HG03135 (cell line): ENCODE measurements around the gene RACGAP1.

ENCODE experiments used
- ATAC-seq: cut with Tn5 transposase; IDR thresholded peaks from one replicate; pipeline ENCODE4 v1.9.1; 2021; ENCODE audit warnings: mild to moderate bottlenecking, moderate library complexity; ENCODE audit not compliant: unreplicated experiment

Gene RACGAP1, protein sequence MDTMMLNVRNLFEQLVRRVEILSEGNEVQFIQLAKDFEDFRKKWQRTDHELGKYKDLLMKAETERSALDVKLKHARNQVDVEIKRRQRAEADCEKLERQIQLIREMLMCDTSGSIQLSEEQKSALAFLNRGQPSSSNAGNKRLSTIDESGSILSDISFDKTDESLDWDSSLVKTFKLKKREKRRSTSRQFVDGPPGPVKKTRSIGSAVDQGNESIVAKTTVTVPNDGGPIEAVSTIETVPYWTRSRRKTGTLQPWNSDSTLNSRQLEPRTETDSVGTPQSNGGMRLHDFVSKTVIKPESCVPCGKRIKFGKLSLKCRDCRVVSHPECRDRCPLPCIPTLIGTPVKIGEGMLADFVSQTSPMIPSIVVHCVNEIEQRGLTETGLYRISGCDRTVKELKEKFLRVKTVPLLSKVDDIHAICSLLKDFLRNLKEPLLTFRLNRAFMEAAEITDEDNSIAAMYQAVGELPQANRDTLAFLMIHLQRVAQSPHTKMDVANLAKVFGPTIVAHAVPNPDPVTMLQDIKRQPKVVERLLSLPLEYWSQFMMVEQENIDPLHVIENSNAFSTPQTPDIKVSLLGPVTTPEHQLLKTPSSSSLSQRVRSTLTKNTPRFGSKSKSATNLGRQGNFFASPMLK

DNA sequence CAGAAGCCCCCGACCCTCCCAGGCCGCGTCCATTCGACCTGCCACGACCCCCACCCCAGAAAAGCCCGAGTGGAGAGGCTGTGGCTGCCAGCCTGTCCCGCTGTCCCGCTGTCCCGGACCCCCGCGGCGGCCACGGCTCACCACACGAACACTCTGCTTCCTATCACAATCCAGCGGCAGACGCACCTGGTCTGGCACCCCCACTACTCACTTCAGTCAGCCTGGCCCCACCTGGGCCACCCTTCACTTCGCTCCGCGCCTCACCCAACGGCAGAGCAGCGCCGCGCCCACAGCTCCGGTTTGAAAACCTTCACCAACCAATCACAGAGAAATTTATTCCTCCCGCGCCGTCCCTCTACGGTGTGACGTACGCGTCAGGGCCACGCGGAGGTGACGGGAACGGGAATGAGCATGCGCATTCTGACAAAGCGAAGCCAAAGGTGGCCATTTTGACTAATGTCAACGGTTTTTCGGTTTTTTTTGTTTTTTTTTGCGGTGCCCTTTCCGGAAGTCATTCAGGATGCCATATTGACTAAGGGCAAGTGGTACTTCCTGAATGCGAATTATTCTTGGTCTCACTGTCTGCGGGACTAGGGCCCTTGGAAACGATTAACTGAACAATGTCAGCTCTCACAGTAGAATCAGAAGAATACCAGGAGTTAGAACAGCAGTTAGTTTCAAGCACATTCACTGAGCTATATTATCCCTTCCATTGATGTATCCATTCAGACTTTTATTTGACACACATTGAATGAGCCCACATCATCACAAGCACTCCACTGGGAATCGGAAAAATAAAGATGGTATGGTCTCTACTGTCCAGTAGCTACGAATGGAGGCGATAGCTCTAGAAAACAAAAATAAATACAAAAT lies at the start of gene RACGAP1:
RACGAP1 (minus strand) TSS at position 308 of the 873 bp plus-strand sequence. CDS start 8,779 bp downstream, outside the sequence.
- ATAC-seq = peak; percentile 97

DNA sequence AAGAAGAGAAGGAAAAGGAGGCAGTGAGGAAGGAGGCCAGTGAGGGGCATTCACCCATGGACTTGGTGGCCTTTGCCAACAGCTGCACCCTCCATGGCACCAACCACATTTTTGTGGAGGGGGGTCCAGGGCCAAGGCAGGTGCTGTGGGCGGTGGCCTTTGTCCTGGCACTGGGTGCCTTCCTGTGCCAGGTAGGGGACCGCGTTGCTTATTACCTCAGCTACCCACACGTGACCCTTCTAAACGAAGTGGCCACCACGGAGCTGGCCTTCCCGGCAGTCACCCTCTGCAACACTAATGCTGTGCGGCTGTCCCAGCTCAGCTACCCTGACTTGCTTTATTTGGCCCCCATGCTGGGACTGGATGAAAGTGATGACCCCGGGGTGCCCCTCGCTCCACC lies 48.4 kb upstream of the RACGAP1 start:
- ATAC-seq = no peak

DNA sequence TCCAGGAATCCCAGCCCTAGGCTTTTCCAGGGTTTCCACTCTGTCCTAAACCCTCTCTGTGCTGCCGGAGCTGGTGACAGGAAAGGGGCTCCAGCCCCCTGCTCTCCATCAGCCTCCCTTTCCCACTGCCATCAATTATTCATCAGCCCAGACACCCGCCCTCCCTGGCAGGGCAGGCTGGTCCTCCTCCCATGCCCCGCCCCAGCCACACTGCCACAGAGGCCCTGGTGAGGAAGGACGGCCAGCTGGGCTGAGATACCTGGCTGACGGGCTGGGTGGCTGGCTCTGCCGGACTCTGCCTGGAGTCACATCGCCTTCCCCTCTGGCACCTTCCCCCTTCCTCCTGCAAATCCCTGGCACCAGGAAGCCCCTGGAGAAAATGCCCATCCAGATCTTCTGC lies 47.9 kb upstream of the RACGAP1 start:
- ATAC-seq = no peak

DNA sequence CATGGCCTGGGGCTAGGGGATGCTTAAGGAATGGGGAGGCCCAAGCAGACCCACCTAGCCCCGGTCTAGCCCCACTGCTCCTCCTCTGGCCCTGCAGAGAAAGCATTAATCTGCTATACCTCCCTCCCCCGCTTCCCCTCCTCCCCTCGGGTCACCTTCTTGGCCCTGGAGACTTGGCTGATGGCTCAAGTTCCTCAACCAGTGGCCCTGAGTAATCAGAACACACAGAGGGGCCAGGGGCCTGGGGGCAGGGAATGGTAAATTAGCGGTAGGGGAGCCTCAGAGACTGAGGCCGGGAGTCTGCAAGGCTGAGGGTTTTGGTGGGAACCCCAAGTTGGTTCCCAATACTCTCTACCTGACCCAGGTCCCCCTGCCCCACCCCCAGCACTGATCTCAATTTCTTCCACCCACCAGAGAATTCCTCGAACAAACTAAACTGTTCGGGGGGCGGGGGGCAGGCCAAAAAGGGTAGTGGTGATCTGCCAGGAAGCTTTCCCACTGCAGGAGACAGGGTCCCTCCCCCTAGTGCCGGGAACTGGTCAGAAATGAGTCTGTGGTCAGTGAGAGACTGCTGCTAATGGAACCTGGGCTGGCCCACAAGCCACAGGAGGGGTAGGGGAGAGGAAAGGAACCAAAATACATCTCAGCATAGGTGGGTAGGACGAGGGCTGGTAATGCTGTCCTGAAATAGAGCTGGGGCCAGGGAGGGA lies 47.1 kb upstream of the RACGAP1 start:
- no peak for ATAC-seq

DNA sequence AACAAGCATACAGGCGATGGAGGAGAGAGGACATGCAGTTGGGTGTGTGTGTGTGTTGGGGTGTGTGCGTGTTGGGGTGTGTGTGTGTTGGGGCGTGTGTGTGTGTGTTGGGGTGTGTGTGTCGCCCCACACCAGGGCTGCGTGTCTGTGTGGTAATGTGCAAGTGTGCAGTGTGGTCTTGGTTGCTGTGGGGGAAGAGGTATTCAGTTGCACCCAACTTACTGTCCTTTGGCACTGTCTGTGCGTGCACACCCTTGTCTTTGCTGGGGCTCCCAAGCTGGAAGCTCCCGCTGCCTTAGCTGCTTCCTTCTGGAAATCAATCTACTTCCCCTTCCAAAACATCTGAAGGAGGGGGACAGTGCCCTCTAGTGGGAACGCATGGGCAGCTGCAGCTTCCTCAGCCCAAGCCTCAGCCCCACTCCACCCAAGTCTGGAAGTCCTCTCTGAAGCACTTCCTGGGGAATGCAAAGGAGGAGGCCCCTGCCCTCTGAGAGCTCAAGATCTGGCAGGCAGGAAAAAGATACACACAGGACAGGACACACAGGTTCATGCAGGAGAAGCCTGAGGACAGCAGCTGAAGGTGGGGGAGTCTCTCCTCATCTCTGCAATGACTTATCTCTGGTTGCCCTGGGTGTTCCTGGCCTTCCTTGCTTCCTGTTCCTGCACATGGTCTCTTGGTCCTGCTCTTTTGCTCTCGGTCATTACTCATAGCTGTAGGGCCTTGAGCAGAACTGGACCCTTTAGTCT lies 45.2 kb upstream of the RACGAP1 start:
- no peak for ATAC-seq

DNA sequence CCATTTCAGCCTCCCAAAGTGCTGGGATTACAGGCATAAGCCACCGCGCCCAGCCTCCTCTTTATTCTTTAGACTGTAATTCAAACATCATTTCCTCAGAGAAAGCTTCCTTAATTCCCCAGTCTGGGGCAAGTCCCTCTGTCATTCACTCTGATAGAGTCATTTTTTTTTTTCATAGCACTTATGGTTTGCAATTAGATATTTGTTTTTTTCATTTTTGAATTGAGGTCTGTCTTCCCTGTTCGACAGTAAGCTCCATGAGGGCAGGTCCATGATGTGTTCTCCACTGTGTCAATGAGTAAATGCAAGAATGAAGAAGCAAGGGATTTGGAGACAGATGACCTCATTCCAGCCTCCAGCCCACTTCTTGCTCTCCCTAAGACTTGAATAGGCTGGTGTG lies 44.2 kb upstream of the RACGAP1 start:
- ATAC-seq = no peak

DNA sequence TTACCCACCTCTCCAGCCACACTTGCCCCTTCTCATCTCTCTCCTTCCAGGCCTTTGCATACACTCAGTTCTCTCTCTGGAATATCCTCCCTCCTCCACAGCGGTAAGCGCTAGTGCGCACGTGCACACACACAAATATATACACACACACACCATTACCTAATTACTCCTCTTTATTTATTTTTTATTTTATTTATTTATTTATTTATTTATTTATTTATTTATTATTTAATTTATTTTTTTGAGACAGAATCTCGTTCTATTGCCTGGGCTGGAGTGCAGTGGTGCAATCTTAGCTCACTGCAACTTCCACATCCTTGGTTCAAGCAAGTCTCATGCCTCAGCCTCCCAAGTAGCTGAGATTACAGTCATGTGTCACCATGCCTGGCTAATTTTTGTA lies 43.8 kb upstream of the RACGAP1 start:
- no peak for ATAC-seq

DNA sequence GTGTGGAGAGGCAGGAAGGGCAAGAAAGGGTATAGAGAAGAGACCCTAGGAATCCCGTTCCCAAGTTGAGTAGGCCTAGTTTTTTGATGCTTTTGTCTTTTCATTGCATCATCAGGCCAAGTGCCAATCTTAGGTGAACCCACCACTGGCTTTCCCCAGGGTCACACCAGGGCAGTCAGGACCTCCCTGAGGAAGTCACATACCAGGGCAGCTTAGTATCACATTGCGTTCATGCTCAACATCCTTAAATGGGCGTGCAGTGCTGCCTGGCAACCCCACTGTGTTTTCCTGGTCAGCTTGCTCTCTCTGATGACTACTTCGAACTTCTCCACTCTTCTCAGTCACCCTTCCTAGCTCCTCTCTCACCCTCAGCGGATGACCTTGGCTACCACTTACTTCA lies 41.1 kb upstream of the RACGAP1 start:
- ATAC-seq = no peak

DNA sequence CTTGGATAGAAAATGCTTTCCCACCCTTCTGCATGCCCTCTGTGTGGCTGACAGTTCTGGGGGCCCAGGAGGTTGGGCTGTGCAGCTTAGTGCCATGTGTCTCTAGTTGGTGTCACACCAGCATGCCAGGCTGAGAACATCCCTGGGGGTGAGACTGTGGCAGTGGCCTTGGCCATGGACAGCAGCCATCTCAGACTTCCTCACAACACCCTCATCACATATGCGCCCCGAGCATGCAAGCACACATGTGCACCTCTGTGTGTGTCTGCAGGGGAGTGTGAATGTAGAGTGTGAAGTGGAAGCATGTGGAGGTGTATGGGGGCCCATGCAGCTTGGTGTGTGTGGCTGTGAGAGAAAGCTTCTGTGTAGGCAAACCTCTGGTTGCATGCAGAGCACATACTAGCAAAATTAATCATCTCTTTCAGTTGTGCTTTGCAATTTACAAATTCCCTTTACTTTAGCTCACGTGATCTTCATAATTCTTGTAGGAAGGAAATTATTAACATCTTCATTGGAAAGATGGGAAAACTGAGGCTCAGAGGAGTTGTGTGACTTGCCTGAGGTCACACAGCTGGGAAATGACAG lies 40.5 kb upstream of the RACGAP1 start:
- ATAC-seq = no peak

DNA sequence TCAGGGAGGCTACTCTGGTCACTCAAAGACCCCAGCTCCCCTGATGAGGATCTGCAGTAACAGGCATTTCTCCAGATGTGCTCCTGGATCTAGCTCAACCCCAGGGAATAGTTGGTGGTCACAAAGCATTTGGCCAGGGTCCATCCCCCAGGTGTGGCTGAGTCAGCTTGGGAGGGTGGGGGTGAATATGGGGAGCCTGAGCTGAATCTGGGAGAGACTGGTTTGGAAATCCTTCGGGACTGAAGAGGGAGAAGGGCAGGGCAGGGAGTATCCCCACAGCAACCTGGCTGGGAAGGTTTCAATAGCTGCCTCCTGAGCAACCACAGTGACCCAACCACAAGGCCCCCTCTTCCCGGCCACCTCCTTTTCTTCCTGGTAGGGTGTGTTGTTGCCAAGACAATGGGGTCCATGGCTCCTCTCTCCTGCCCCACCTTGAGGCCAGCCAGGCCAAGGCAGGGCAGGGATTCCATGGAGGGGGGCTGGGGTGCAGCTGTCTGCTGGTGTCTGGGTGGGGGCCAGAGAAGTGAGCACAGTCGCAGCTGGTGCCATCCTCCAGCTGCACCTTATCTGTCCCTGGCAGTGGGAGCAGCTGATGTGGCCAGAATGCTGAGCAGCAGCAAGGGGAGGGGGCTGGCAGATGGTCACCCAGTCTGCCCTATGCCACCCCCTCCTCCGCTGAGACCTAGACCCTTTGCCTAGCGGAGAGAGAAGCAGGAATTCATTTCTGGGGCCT lies 37.6 kb upstream of the RACGAP1 start:
- no peak for ATAC-seq

DNA sequence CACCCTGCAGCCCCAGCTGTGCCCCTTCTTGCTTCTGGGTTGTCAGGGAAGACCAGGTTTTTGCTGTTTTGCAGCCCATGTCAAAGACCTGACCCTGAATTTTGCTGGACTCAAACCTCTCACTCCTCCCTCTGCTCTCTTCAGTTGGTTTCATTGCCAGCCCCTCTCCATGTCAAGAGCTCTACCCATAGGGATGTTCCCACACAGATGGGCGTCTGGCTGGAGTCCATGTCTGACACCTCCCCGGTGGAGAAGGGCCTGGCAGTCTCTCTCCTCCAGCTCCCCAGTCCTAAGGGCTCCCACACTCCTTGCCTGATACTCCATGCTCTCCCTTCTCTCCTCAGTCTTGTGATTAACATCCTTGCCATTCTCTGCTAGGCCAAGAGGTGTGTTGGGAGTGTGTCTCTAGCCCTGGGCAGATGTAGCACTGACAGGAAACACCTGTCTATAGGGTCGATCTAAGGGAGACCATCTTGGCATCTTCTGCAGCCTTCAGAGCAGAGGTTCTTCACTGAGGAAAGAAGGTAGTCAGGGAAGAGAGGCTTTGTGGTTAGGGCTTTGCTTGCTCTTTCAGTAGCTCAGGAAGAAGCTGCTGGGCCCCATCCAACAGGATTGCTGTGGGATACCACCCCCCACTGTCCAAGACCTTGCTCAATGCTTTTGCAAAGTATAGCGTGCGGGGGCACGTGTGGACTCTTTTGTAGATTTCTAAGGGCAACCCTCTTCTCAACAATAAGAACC lies 36.8 kb upstream of the RACGAP1 start:
- no peak for ATAC-seq

DNA sequence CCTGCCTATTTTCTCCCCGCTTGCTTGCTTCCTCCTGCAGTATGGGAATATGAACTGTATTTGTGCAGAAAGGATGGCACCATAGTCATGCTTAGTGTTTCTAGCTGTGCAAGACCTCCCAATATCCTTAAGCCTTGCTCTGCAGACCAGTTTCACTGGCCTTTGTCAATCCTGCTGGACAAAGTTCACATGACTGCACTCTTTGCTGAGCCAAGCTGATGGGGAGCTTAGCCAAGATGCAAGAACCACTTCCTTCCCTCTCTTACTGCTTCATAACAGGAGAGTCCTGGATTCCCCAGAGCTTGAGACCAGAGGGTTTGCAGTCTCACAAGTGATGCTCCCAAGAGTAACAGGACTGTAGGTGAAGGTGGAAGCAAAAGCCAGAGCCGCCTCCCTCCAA lies 35.9 kb upstream of the RACGAP1 start:
- no peak for ATAC-seq

DNA sequence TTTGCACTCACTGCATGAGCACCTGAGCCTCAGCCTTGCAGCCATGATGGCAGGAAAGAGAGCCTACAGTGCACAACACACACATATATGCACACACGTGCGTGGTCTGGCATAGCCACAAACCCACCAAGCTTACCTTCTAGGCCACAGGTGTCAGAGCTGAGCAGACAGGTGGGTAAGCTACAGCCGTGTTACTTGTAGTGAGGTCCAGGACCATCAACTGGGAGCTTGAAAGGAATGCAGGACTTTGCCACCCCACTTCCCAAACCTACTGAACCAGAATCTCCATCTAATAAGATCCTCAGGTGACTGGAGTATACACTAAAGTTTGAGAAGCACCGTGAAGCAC lies 34.8 kb upstream of the RACGAP1 start:
- ATAC-seq = no peak

DNA sequence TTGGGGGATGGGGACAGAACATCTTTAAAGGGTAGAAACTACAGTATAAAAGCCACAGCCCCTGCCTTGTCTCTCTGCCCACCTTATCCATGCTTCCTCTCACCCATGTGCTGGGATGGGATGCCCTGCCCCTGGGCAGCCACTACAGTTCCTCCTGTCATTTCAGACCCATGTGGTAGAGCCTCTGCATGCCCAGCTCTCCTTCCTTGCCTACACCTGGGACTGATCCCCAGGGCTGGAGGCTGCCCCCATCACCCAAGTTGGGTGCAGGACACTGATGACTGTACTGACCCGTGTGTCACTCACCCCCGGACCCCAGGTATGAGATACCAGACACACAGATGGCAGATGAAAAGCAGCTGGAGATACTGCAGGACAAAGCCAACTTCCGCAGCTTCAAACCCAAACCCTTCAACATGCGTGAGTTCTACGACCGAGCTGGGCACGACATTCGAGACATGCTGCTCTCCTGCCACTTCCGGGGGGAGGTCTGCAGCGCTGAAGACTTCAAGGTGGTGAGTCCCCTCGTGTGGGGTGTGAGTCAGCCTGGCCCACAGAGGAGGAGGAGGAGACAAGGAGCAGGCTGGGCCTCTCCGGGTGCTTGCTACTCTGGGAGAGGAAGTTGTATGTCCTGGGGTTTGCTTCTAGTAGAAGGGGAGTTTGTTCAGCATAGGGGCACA lies 34.3 kb upstream of the RACGAP1 start:
- ATAC-seq = no peak

DNA sequence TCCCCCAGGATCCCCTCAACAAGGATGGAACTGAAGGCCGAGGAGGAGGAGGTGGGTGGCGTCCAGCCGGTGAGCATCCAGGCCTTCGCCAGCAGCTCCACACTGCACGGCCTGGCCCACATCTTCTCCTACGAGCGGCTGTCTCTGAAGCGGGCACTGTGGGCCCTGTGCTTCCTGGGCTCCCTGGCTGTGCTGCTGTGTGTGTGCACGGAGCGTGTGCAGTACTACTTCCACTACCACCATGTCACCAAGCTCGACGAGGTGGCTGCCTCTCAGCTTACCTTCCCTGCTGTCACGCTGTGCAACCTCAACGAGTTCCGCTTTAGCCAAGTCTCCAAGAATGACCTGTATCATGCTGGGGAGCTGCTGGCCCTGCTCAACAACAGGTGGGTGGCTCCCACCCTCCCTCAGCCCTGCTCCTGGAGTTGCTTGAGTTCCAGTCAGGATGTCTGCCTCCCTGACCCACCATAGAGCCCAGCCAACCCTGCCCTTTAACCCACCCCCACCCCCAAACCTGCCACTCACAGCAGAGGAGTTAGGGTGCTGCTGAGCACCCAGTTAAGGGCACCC lies 33.5 kb upstream of the RACGAP1 start:
- ATAC-seq = no peak

DNA sequence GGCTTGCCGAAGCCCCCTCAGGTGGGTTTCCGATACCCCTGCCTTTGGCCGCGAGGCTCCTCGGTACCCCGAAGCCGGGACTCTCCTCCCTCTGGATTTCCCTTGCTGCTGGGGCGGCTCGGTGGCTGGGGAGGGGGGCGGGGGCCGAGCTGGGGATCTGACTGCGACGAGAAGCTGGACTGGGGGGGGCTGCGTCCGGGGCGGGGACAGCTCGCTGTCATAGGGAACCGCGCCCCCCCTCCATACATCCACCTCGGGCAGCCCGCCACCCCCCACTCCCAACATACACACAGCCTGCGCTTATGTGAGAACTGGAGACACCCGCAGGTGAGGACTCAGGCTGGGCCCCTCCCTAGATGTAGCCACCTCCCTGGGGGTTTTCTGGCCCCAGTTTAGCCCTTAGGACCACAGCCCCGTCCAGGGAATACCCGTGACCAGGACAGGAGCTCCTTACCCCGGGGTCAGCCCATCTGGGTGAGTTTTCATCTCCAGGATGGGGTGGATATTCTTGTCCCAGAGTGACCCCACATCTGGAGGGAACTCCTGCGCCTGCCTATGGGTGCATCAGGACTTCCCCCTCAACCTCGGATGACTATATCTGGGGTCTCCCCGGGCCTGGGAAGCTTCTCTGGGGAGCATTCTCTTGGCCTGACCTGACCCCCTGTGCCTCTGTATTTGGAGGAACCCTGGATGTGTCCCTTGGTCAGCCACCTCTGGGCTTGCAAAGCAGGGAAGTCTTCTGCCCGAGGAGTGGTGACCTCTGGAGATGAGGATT lies 32.8 kb upstream of the RACGAP1 start:
- ATAC-seq = no peak
